Measurements from ENCODE around the gene RXFP2. TPM values are rescaled to one million over a fixed set of nuclear protein-coding genes. Genes with fewer than 3 reads are reported as not detected.

Gene RXFP2
- total and polyA plus RNA-seq, 10 donors = not detected

- intact Hi-C loops (cut with DNase I; ENCODE audit: low total_unique reads) = no loop called here
- TF ChIP-seq POLR2A (IDR thresholded peaks at IDR 0.05) = no peak
- TF ChIP-seq POLR2AphosphoS5 (IDR thresholded peaks at IDR 0.05) = no peak
- TF ChIP-seq CTCF (IDR thresholded peaks at IDR 0.05 in 8 of 11, conservative IDR thresholded peaks at IDR 0.05 in 3 of 11) = no peak
- Histone ChIP-seq H3K4me1 (peaks cover 0 to 29% (median 17%) of the 10 kb centered on the region in 6 donors), H3K27me3 (replicated peaks in 1 of 7) (peaks cover 0 to 27% (median 3%) of the 10 kb centered on the region in 7 donors), H3K27ac (no peak overlapping the region), H3K9me3 (no peaks in the 10 kb centered on the region), H3K4me3 (no peak overlapping the region), H3K36me3 (no peaks in the 10 kb centered on the region)
- DNase-seq = no peak
- 60 to 82% (median 81%) methylated on average over 5 of the region's 5 CpGs for WGBS, 5 donors
These were observed 110.8 kb downstream of the RXFP2 start for GRCh38 chr13:31850041-31850555.

GRCh38 chr13:31851216-31851615 is 111.9 kb downstream of the RXFP2 start:
- H3K27ac ChIP-seq = no peak overlapping the region
- H3K4me1 ChIP-seq = peaks cover 0 to 18% (median 10%) of the 10 kb centered on the region in 6 donors
- H3K36me3 ChIP-seq = no peaks in the 10 kb centered on the region
- H3K4me3 ChIP-seq = no peak overlapping the region
- WGBS, 5 donors = 87 to 96% (median 93%) methylated on average over 6 of the region's 6 CpGs
- peaks cover 0 to 18% (median 0%) of the 10 kb centered on the region in 7 donors for H3K27me3 ChIP-seq (replicated peaks in 1 of 7)
- intact Hi-C loops (cut with DNase I; ENCODE audit: low total_unique reads) = no loop called here
- no peak for DNase-seq
- H3K9me3 ChIP-seq = no peaks in the 10 kb centered on the region
- TF ChIP-seq POLR2AphosphoS5 (IDR thresholded peaks at IDR 0.05) = no peak
- TF ChIP-seq CTCF (IDR thresholded peaks at IDR 0.05 in 8 of 11, conservative IDR thresholded peaks at IDR 0.05 in 3 of 11) = no peak
- no peak for TF ChIP-seq POLR2A (IDR thresholded peaks at IDR 0.05)

All from spleen (tissue), 11 donors.